LNCAP (cell line): Measurements from ENCODE around the gene INPP4B.

Source experiments
- TF ChIP-seq, protein P1 (sequence below): fragments of 450-650 bp; IDR thresholded peaks from 2 replicates; pipeline ENCODE4 v1.5.1; 2017; ENCODE audit warnings: mild to moderate bottlenecking

Gene INPP4B

DNA sequence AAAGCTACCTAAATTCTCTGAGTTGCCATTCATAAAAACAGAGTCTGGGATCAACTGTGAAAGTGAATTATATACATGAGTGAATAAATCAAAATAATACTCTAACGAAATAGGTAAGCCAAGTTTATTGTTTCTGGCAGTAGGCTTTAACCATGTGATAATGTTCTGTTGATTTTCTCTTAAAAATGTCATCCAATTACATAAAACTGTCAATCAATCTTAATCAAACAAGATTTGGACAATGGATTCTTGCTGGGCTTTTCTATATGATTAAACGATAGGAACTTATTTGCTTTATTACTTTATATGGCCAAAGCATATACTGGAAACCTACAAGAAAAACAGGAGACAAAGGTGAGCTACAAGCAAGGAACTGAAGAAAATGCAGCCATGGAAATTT lies 148.8 kb downstream of the INPP4B start:
- TF ChIP-seq, protein P1, sequence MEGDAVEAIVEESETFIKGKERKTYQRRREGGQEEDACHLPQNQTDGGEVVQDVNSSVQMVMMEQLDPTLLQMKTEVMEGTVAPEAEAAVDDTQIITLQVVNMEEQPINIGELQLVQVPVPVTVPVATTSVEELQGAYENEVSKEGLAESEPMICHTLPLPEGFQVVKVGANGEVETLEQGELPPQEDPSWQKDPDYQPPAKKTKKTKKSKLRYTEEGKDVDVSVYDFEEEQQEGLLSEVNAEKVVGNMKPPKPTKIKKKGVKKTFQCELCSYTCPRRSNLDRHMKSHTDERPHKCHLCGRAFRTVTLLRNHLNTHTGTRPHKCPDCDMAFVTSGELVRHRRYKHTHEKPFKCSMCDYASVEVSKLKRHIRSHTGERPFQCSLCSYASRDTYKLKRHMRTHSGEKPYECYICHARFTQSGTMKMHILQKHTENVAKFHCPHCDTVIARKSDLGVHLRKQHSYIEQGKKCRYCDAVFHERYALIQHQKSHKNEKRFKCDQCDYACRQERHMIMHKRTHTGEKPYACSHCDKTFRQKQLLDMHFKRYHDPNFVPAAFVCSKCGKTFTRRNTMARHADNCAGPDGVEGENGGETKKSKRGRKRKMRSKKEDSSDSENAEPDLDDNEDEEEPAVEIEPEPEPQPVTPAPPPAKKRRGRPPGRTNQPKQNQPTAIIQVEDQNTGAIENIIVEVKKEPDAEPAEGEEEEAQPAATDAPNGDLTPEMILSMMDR: no peak

DNA sequence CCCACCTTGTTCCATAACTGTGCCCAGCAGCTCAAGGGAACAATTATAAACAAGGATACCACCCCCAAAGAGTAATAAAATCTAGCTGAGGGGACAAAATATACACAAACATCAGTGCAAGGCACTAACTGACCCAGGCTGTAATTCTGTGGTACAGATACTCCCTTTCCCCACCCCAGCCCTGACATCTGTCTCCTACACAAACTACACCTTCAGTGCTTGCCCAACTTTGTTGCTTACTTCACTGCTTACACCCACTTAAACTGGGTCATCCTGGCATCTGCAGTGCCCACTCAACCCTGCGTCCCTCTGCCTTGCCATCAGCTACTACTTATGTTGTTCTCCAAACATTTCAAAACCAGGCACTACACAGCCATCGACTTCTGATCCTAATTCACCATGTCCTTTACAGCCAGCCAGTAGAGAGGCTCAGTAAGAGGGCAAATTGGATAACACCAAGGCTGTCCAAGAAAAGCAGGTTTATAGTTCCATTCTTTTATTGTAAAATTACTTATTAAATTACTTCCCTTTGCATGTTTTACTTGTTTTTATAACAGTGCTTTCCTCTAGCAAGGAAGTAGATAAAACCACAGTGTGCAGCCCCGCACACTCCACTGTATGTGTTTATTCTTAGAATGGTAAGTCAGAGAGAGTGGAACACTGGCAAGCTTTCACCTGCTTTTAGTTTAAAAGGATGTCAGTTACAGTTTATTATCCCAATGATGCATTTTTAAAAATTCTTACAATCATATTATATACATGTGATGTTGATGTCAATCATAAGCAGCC lies 149.6 kb downstream of the INPP4B start:
- TF ChIP-seq, protein P1: no peak

DNA sequence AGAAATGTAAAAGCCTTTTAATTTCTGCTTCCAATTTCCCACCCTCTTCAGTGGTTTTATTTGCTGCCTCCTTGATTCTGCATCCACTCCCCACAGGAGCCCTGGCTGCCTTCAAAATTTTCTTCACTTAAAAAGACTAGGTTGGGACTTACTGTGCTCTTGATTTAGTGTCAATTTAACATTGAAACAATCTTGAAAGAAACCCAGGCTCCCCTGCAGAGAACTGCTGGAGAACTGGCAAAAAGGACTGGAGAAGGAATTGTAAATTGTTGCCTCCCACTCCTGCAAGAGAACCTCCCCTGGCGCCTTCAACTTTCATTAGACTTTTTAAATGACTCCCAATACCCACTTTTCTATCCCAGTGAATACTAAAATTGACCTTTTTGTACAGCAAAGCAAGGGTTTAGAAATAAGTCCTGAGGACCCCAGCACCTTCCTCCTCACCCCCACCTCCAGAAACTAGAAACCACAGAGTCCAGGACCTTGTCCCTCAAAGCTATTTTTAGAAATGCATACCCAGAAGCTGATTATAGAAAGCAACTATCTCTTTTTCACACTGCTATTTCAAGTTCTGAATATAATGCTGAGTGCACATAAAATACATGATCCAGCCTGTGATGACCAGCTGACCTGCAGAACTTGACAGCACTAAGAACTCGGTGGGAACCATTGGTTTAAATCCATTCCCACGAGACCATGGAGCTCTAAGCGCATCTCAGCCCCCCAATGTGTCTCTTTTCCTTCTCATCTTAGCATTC lies 155.5 kb downstream of the INPP4B start:
- TF ChIP-seq, protein P1: no peak

DNA sequence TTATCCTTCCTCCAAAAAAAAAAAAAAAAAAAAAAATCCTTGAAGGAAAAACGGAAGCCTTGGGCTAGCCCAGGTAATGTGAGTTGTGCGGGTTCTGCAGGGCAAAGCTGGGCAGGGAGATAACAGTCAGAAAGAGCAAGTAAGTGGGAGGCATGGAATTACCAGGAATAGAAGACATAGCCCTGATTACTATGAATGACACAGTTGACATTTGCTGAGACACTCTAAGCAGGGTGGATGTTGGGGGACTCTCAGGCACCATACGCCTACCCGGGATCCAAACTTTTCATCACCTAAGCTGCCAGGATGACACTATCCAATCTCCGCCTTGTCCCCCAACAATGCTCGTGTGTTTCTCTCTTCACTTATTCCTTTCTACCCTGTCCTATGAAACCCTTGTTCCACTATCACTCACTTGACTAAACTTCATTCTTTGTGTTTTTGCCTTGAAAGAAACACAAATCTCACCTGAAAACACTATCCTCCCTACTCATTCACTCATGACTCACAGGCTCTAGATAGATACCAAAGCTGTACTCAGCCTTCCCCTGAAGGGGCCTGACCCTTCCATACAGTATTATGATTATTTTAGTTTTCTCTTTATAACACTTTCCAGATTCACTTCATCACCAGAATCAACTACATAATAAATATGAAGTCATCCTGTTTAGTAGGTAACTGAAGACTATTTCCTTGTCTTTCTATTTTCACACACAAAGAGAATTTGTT lies 158.4 kb downstream of the INPP4B start:
- TF ChIP-seq, protein P1: no peak

DNA sequence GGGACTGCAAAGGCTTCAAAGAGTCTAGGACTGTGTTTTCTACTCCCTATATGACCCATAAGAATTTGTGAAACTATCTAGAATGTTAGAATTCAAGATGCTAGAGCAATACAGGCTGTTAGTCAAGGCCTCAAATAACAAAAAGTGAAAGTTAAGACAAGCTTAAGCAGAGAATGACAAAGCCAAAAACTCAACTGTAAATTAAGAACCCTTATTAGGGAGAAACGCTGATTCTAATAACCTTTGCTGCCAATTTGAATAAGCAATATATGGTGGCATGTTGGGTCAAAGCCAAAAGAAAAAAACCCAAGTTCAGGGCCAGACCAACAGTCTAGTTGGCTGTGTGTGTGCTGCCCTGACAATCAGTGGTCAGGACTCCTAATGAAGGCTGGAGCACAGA lies 160.0 kb downstream of the INPP4B start:
- TF ChIP-seq, protein P1: no peak

DNA sequence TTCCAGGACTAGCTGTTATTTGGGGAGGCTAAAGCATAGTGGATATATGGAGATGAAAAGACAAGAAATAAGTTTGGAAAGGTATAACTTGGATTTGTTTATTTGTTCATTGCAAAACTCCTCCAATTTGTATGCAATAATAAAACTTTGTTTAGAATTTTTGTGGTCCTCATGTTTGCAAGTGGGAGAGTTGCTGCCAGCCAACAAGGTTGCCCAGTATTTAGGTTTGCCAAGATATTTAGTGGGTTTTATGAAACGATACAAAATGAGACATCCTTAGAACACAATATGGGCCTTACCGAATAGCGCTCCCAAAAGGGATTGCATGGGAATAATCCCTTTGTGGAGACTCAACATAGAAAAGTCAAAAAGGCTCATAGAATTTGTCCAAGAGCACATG lies 162.1 kb downstream of the INPP4B start:
- TF ChIP-seq, protein P1: no peak

DNA sequence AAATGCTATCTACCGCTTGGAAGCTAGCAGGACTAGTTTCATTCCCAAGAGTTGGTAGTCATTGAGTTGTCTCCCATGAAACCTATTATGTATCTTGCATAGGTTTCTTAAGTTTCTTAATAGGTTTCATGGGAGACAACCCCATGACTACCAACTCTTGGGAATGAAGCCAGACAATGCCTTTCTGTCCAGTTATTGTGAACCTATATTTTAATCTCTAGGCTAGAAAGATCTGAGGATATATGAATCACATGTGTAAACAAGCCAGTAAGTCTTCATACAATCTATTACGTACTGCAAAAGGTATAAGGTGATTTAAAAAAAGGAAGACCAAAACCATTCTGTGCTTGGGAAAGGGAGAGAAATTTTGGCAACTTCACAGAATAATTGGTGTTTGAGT lies 162.6 kb downstream of the INPP4B start:
- TF ChIP-seq, protein P1: no peak
